Endothelial cell of umbilical vein (primary cell): ENCODE results near the gene CDC37. TPM values are rescaled to one million over a fixed set of nuclear protein-coding genes. Genes with fewer than 3 reads are reported as not detected.

Source experiments
- BruUV-seq: library from RNA; stranded (reverse); fragments of 400-500 nt; replicated peaks from 2 replicates; lab custom pipeline; 2021; lab: Mats Ljungman, UMichigan
- CTCF ChIA-PET: fragments of 300-600, 350-600 bp; sonication (Branson Sonifier 250); formaldehyde crosslinking; loops from one replicate; lab custom pipeline; 2021; ENCODE audit warnings: antibody characterized with exemption, inconsistent platforms; lab: Charles Lee
- POLR2A ChIA-PET: fragments of 300-600, 350-600 bp; sonication (Branson Sonifier 250); formaldehyde crosslinking; loops from one replicate; lab custom pipeline; 2021; ENCODE audit warnings: antibody characterized with exemption, inconsistent platforms; lab: Charles Lee
- DNase-seq: peaks from one replicate; pipeline ENCODE4 v3.0.0-alpha.2; 2011; ENCODE audit warnings: low read depth, low spot score
- FAIRE-seq: peaks from 2 replicates; lab custom pipeline; 2011; peaks lifted over from hg19 to GRCh38; lab: Jason Lieb, UNC
- H2AFZ ChIP-seq: 2 replicates; pipeline ENCODE4 v1.6.0; 2012; ENCODE audit warnings: low read depth, low read length, control low read depth, inconsistent platforms
- H3K27ac ChIP-seq: 2 replicates; pipeline ENCODE4 v1.5.1; 2011; ENCODE audit warnings: low read depth, mild to moderate bottlenecking, control low read depth, low read length, moderate library complexity; ENCODE audit not compliant: insufficient read depth
- H3K27me3 ChIP-seq, 2 experiments: 2 replicates each; pipeline versions ENCODE4 v1.6.0 to v1.6.1; 2011; ENCODE audit warnings: low read length in 2 of 2, mixed read lengths in 1 of 2; ENCODE audit not compliant: control insufficient read depth in 2 of 2, insufficient read depth in 2 of 2
- H3K36me3 ChIP-seq, 2 experiments: 2 replicates in 1 of 2; 3 replicates in 1 of 2; pipeline ENCODE4 v1.5.1; 2011; ENCODE audit warnings: low read length in 2 of 2, mild to moderate bottlenecking in 1 of 2, moderate library complexity in 1 of 2; ENCODE audit not compliant: control insufficient read depth in 2 of 2, insufficient read depth in 2 of 2; ENCODE audit errors: extremely low read depth in 1 of 2
- H3K4me1 ChIP-seq: 3 replicates; pipeline ENCODE4 v1.5.1; 2011; ENCODE audit warnings: mild to moderate bottlenecking, low read length; ENCODE audit not compliant: control insufficient read depth, insufficient read depth; ENCODE audit errors: extremely low read depth
- H3K4me2 ChIP-seq: 2 replicates; pipeline ENCODE4 v1.6.1; 2011; ENCODE audit warnings: low read length, control low read depth, mixed read lengths; ENCODE audit not compliant: insufficient read depth
- H3K4me3 ChIP-seq, 3 experiments: fragments of 200-600 bp in 1 of 3; sonication (generic), shearing (Covaris generic) in 1 of 3; replicated peaks in 1 of 3; 2 replicates each; pipeline ENCODE4 v1.5.1; 2011 to 2016; ENCODE audit warnings: control low read depth in 3 of 3, low read length in 3 of 3, mild to moderate bottlenecking in 2 of 3, inconsistent platforms in 1 of 3, low read depth in 1 of 3, moderate library complexity in 1 of 3; ENCODE audit not compliant: insufficient read depth in 1 of 3
- H3K79me2 ChIP-seq: 2 replicates; pipeline ENCODE4 v1.6.0; 2012; ENCODE audit warnings: low read length, inconsistent platforms; ENCODE audit not compliant: control insufficient read depth, insufficient read depth
- H3K9ac ChIP-seq: replicated peaks from 2 replicates; pipeline ENCODE3; 2011; ENCODE audit warnings: low read length, control low read depth; ENCODE audit not compliant: insufficient read depth; ENCODE audit errors: extremely low read depth
- H3K9me1 ChIP-seq: replicated peaks from 3 replicates; pipeline ENCODE4 v1.6.0; 2011; ENCODE audit warnings: mild to moderate bottlenecking, low read length; ENCODE audit not compliant: control insufficient read depth, insufficient read depth; ENCODE audit errors: extremely low read depth
- H3K9me3 ChIP-seq: replicated peaks from 2 replicates; pipeline ENCODE4 v1.5.1; 2012; ENCODE audit warnings: low read length, inconsistent platforms; ENCODE audit not compliant: control insufficient read depth, insufficient read depth
- H4K20me1 ChIP-seq: replicated peaks from 2 replicates; pipeline ENCODE3; 2011; ENCODE audit warnings: mild to moderate bottlenecking, low read length; ENCODE audit not compliant: control insufficient read depth, insufficient read depth; ENCODE audit errors: extremely low read depth
- EZH2 ChIP-seq: IDR thresholded peaks from 2 replicates; pipeline ENCODE4 v1.6.1; 2012; ENCODE audit warnings: borderline replicate concordance, low read depth, mild to moderate bottlenecking, moderate library complexity, low read length, inconsistent platforms; ENCODE audit not compliant: severe bottlenecking
- FOS ChIP-seq: IDR thresholded peaks from 2 replicates; pipeline ENCODE4 v1.6.1; 2011; ENCODE audit warnings: mild to moderate bottlenecking, low read length, moderate library complexity, borderline replicate concordance; ENCODE audit not compliant: insufficient read depth
- GATA2 ChIP-seq: IDR thresholded peaks from 2 replicates; pipeline ENCODE4 v1.7.0; 2011; ENCODE audit warnings: low read depth, mild to moderate bottlenecking, moderate library complexity, mixed read lengths, low read length; ENCODE audit not compliant: insufficient read length, insufficient read depth
- JUN ChIP-seq: IDR thresholded peaks from 2 replicates; pipeline ENCODE4 v1.6.1; 2011; ENCODE audit warnings: borderline replicate concordance, low read depth; ENCODE audit not compliant: insufficient read length, insufficient read depth
- MYC ChIP-seq: IDR thresholded peaks from one replicate; pipeline ENCODE4 v1.6.1; 2011; ENCODE audit warnings: mild to moderate bottlenecking, low read depth, low read length
- POLR2A ChIP-seq: IDR thresholded peaks from 2 replicates; pipeline ENCODE4 v1.6.1; 2012; ENCODE audit warnings: low read depth, mild to moderate bottlenecking, control low read depth, low read length
- POLR2AphosphoS5 ChIP-seq: IDR thresholded peaks from 2 replicates; pipeline ENCODE4 v1.6.1; 2012; ENCODE audit warnings: low read depth, mild to moderate bottlenecking, control low read depth, low read length, moderate library complexity; ENCODE audit not compliant: insufficient read depth
- dilution Hi-C: fragments of 300-500 bp; cut with MboI; formaldehyde crosslinking; loops from one replicate; pipeline ENCODE4 v1.15.0; 2019; ENCODE audit warnings: low sequenced_read_pairs; ENCODE audit not compliant: extremely low pct_ligation_motif_present
- intact Hi-C: fragments of 100-400 bp; cut with micrococcal nuclease; formaldehyde crosslinking; loops from one replicate; pipeline ENCODE4 v1.10.0; 2022
- polyA plus RNA-seq, 4 experiments: library from polyadenylated mRNA; depleted of rRNA in 3 of 4; stranded (reverse) in 3 of 4; unstranded in 1 of 4; fragments of >200 nt; gene quantifications; 2 replicates each; pipeline versions ENCODE4 v1.2.1 to v1.2.3, GENCODE V29; 2011 to 2012; ENCODE audit warnings: missing spikeins in 1 of 4
- total RNA-seq: library from RNA; stranded (reverse); gene quantifications from 2 replicates; pipeline ENCODE4 v1.2.3, GENCODE V29; 2021
- TF ChIP-seq, protein P1 (sequence below), 2 donors: IDR thresholded peaks; 1 replicate in 1 of 2; 2 replicates in 1 of 2; pipeline ENCODE4 v1.5.1; 2011; ENCODE audit warnings: low read length in 2 of 2, mild to moderate bottlenecking in 2 of 2, moderate library complexity in 2 of 2, control low read depth in 1 of 2, inconsistent platforms in 1 of 2, low read depth in 1 of 2; ENCODE audit not compliant: insufficient read depth in 1 of 2; ENCODE audit errors: extremely low read depth in 1 of 2
- TF ChIP-seq, protein P2 (sequence below): IDR thresholded peaks from 2 replicates; pipeline ENCODE4 v1.6.1; 2011; ENCODE audit not compliant: insufficient read depth, insufficient read length

Gene CDC37
- total and polyA plus RNA-seq, 2 donors (not counting 3 experiments of a cell fraction or from before 2014, with no cell fraction given) = 300 to 372 TPM

DNA sequence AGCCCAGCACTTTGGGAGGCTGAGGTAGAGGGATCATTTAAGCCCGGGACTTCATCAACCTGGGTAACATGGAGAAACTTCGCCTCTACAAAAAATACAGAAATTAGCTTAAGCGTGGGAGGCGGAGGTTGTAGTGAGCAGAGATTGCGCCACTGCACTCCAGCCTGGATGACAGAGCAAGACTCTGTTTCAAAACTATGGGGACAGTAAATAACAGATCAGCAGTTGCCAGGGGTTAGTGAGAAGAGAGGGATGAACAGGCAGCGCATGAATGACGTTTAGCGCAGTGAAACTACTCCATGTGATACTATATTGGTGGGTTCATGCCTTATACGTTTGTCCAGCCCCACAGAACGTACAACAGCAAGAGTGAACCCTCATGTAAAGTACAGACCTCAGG is 56.8 kb downstream of the CDC37 start:
- H3K9me1 ChIP-seq = no peaks in the 10 kb centered on the region
- intact Hi-C loops (no loop called here), dilution Hi-C loops (no loop called here)
- H3K27me3 ChIP-seq = no peaks in the 10 kb centered on the region
- POLR2A ChIA-PET = no interaction called here
- no peak overlapping the region for H3K4me2 ChIP-seq
- peaks cover 0 to 8% of the 10 kb centered on the region in 2 experiments for H3K36me3 ChIP-seq
- no TSS peak for BruUV-seq
- CTCF ChIA-PET = no interaction called here
- no peak overlapping the region for H3K27ac ChIP-seq
- FAIRE-seq (no peak), DNase-seq (no peak)
- H3K4me3 ChIP-seq = no peak overlapping the region
- H3K9me3 ChIP-seq = no peaks in the 10 kb centered on the region
- H4K20me1 ChIP-seq = no peaks in the 10 kb centered on the region
- H2AFZ ChIP-seq = no peak overlapping the region
- no peak overlapping the region for H3K9ac ChIP-seq
- H3K79me2 ChIP-seq = no peaks in the 10 kb centered on the region
- no peak for TF ChIP-seq POLR2A
- TF ChIP-seq MYC = no peak
- TF ChIP-seq POLR2AphosphoS5 = no peak
- H3K4me1 ChIP-seq = no peaks in the 10 kb centered on the region

DNA sequence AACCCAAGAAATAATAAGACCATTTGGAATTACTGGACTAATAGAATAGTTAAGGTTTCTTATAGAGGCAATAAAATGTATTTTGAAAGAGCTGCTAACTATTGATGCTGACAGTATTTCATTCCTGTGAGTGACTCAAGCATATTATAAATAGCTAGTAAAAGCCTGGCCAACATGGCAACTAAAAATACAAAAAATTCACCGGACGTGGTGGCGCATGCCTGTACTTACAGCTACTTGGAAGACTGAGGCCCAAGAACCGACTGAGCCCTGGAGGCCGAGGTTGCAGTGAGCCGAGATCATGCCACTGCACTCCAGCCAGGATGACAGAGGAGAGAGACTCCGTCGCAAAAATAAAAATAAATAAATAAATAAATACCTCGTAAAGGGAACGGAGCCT is 58.6 kb downstream of the CDC37 start:
- TF ChIP-seq, protein P1, sequence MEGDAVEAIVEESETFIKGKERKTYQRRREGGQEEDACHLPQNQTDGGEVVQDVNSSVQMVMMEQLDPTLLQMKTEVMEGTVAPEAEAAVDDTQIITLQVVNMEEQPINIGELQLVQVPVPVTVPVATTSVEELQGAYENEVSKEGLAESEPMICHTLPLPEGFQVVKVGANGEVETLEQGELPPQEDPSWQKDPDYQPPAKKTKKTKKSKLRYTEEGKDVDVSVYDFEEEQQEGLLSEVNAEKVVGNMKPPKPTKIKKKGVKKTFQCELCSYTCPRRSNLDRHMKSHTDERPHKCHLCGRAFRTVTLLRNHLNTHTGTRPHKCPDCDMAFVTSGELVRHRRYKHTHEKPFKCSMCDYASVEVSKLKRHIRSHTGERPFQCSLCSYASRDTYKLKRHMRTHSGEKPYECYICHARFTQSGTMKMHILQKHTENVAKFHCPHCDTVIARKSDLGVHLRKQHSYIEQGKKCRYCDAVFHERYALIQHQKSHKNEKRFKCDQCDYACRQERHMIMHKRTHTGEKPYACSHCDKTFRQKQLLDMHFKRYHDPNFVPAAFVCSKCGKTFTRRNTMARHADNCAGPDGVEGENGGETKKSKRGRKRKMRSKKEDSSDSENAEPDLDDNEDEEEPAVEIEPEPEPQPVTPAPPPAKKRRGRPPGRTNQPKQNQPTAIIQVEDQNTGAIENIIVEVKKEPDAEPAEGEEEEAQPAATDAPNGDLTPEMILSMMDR (IDR thresholded peaks at IDR 0.05; ENCODE audit: extremely low read depth in 1 of 2, insufficient read depth in 1 of 2, low read depth in 1 of 2, low read length in 2 of 2) = no peak
- no peak for TF ChIP-seq MYC
- no peak for TF ChIP-seq FOS
- TF ChIP-seq EZH2 = no peak
- TF ChIP-seq, protein P2, sequence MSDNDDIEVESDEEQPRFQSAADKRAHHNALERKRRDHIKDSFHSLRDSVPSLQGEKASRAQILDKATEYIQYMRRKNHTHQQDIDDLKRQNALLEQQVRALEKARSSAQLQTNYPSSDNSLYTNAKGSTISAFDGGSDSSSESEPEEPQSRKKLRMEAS = no peak
- TF ChIP-seq POLR2A = no peak
- no peak for TF ChIP-seq JUN
- no peak for TF ChIP-seq GATA2
- no peak for TF ChIP-seq POLR2AphosphoS5
- no peak overlapping the region for H3K4me2 ChIP-seq
- no peak overlapping the region for H3K27ac ChIP-seq
- FAIRE-seq = no peak
- no peaks in the 10 kb centered on the region for H3K9me1 ChIP-seq
- no peak overlapping the region for H3K4me3 ChIP-seq
- ChIA-PET POLR2A (no interaction called here), CTCF (interaction anchor here (1.6 to 2.5 kb wide), 3 partner anchors 10 to 86 kb away, joined by 6 to 9 read pairs (median 8); no protein-coding TSS in a partner anchor)
- intact Hi-C loops = no loop called here
- H4K20me1 ChIP-seq = no peaks in the 10 kb centered on the region
- DNase-seq = no peak
- H3K9me3 ChIP-seq = no peaks in the 10 kb centered on the region
- H3K36me3 ChIP-seq = no peaks in the 10 kb centered on the region
- H3K9ac ChIP-seq = no peak overlapping the region
- dilution Hi-C loops = no loop called here
- no peak overlapping the region for H2AFZ ChIP-seq
- H3K27me3 ChIP-seq = no peaks in the 10 kb centered on the region
- H3K79me2 ChIP-seq = no peaks in the 10 kb centered on the region
- no peaks in the 10 kb centered on the region for H3K4me1 ChIP-seq
- no TSS peak for BruUV-seq
